GM18511 (cell line): Measurements from ENCODE around the gene ENTPD8.

Source experiments
- ATAC-seq: cut with Tn5 transposase; IDR thresholded peaks from one replicate; pipeline ENCODE4 v1.9.1; 2021; ENCODE audit warnings: mild to moderate bottlenecking, moderate library complexity; ENCODE audit not compliant: unreplicated experiment

The ENTPD8 gene, protein sequence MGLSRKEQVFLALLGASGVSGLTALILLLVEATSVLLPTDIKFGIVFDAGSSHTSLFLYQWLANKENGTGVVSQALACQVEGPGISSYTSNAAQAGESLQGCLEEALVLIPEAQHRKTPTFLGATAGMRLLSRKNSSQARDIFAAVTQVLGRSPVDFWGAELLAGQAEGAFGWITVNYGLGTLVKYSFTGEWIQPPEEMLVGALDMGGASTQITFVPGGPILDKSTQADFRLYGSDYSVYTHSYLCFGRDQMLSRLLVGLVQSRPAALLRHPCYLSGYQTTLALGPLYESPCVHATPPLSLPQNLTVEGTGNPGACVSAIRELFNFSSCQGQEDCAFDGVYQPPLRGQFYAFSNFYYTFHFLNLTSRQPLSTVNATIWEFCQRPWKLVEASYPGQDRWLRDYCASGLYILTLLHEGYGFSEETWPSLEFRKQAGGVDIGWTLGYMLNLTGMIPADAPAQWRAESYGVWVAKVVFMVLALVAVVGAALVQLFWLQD

GRCh38 chr9:137441289-137441934, at the start of gene ENTPD8:
Gene ENTPD8 (minus strand): TSS chr9:137441357. CDS start chr9:137438285, 3,072 bp downstream.
- no peak for ATAC-seq

DNA sequence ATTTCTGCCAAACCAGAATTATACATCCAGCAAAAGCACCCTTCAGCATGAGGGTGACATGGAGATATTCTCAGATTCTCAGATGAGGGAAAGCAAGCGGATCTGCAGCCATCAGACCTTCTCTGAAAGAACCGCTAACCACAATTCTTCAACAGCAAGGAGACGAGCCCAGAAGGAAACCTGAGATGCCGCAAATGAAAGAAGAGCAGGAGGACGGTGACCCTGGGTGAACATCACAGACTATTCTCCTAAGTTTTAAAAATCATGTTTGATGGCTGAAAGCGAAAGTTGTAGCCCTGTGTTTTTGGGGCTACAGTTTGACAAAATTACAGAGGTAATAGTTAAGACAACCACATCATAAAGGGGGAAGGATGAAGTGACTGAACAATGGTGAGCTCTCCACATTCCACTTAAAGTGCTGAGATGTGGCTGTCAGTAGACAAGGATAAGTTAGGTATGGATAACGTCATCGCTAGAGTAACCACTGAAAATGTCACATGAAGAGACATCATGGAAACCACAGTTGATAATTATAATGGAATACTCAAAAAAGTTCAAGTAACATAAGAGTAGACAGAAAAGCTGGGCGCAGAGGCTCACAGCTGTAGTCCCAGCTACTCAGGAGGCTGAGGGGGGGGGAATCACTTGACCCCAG, 49.5 kb upstream of the ENTPD8 start:
- ATAC-seq, result no peak

GRCh38 chr9:137488906-137489305, 47.7 kb upstream of the ENTPD8 start:
- no peak for ATAC-seq

DNA sequence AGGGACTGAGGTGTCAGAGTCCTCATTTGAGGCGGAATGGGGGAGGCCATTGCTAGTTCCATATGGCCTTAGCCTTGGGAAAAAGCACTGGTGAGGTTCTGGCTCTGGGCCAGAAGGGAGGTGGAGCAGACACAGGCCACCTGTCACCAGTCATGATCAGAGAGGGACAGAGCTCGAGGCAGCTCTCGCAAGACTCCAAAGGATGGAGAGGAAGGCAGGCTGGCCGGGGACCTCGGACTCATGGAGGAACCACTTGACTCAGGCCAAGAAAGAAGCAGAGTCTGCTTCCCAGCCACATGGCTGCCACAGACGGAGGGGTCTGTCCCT, 47.1 kb upstream of the ENTPD8 start:
- no peak for ATAC-seq

GRCh38 chr9:137487454-137488326, 46.5 kb upstream of the ENTPD8 start:
- ATAC-seq, result no peak

DNA sequence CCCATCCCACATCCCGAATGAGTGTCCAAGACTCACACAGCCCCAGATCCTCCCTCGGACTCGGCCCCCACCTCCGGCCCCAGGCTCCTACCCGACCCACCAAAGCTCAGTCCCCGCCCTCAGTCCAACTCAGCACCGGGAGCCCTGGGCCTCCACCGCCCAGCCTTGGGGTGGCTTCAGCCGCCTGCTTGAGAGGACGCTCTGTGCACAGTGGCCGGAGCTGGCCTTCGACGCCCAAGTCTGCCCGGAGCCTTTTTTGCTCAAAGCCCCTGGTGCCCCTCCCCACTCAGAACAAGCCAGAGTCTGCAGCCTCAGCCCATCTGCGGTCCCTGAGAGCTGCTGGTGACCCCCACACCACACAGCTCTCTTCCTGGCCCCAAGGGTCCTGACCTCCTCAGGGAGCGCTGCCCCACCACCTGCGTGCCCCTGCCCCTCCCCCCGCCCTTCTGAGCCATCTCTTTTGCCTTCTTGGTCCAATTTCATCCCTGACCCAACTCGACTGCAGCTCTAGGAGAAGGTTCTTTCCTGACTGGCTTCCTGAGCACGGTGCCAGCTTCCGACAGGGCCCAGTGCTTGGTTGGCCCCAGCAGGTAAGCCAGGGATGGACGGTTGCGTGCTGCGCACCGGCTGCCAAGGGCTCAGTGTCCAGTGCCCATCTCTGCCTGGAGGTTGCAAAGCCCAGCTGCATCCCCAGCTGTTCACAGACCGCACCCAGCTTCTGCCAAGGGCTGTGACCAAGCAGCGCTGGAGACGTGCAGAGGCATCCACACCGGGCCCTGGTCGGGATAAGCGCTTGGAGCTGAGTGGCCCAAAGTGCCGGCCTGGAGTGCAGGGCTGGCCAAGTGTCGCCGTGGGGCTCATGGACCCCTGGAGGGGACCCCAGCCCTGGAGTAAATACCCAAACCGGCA, 45.6 kb upstream of the ENTPD8 start:
- no peak for ATAC-seq

DNA sequence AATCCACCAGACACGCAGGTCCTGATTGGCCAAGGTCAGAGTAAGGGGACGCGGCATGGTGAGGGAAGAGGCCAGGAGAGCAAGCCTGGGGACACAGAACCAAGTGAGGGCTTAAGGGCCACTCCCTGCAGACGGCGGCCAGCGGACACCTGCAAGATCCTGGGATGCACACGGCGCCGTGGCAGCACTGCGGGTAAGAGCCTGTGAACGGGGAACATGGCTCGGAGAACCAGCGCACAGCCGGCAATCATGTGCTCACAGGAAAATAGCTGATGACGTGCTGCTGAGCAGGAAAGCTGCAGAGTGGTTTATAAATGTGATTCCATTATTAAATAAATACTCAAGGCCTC, 45.0 kb upstream of the ENTPD8 start:
- ATAC-seq, result no peak

- ATAC-seq, result no peak
Measured at GRCh38 chr9:137485343-137486140, 44.4 kb upstream of the ENTPD8 start.

- ATAC-seq, result no peak
Measured at GRCh38 chr9:137484551-137485315, 43.6 kb upstream of the ENTPD8 start.

DNA sequence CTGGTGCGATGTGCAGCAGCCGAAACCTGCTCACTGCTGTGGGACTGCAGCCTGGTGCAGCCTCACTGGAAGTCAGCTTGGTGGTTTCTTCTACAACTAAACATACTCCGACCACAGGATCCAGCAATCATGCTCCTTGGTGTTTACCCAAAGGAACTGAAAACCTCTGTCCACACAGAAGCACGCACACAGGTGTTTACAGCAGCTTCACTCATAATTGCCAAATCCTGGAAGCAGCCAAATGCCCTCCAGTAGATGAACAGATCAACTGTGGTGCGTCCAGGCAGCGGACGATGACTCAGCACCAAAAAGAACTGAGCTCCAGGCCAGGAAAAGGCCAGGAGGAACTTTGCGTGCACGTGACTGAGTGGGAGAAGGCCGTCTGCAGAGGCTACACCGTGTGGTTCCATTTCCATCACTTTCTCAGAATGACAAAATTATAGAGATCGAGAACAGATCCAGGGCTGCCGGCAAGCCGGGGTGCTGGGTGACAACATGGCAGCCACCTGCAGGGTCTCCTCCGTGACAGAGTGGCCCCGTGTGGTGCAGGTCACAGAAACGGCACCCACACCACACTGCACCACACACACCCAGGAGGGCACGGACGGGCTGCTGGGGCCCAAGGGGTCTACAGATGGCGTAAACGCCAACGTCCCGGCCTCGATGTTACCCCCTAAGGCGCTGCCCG, 41.1 kb upstream of the ENTPD8 start:
- ATAC-seq, result no peak

GRCh38 chr9:137480686-137481683, 39.8 kb upstream of the ENTPD8 start:
- ATAC-seq, result no peak

DNA sequence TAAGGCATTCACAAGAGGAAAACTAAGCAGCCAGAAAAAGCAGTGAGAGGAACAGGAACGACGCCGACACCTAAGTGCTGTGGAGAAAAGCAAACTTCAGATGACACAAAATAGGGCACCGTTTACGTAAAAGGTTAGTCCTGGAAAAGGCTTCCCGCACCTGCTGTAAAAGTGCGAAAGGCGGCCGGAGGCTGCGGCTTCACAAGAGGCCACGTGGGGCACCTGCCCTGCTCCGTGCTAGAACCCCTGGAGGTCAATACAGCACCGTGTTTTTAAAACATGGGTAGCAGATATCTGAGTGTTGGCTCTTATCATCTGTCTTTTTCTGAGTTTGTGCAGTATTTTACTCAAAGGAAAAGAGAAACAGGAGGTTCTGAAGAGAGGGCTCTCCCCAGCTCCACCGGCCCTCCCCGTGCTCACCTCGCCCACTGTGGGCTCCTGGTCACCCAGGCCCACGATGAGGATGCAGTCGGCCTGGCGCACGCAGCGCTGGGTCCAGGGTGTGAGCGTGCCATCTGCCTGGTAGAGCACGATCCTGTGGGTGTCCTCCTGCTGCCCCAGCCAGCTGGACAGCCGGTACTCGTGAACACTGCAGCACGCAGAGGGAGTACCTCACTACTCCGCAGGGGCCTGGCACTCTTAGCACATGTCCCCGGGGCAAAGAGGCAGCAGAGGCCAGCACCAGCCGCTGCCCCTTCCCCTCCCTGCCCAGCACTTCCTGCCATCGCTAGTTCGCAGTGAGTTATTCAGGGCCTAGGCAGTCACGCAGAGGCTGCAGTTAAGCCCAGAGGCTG, 38.9 kb upstream of the ENTPD8 start:
- no peak for ATAC-seq

DNA sequence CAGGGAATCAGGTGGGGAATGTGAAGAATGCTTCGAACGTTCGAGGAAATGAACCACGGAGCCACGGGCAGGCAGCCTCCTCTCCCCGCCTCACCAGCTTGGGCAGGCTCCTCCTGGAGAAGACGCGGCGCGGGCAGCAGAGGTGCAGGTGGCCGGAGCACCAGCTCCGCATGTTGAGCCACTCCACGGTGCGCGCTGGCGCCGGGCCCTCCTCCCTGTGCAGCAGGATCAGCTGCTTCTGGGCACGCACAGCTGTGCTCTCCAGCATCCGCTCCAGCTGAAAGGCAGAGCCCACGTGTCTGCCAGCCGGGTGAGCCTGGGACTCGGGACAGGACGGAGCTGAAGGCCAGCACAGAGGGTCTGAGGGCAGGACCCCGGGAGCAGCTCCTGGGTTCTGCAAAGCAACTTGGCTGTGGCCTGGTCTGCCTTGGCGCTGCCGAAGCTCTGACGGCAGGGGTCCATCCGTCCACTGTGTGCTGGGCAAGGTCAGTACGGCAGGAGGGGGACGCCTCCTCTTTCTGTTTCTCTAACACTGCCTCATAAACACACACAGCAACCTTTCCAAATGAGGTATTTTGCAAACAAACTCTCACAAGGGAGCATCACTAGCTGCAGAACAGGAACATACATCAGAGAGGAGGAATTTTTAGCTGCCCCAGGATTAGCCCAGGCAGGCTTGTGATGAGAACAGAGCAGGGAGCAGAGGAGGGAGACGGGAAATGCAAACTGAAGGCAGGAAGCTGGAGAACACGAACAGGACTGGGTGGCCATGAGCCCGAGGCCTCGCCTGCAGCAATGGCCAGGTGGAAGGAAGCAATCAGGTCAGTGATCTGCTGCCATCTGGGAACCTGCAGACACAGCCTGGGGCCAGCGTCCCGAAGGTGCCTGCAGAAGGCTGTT, 38.1 kb upstream of the ENTPD8 start:
- ATAC-seq, result no peak

DNA sequence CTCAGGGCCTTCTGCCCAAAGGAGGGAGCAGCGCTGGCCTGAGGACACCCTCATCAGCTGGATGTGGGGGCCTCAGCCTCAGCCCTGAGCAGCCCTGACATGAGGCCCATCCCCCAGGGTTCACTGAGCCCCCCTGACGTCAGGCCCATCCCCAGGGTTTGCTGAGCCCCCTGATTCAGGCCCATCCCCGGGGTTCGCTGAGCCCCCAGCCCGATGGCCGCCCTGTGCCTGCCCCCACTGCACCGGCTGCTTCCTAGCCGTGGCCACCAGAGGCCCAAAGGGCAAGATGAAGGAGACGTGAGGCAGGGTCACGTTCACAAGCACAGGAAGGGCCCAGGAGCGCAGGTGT, 37.4 kb upstream of the ENTPD8 start:
- ATAC-seq, result no peak
